GM23338 (cell line): ENCODE measurements around the gene NPAS3.

ENCODE experiments used
- CREB1 ChIP-seq: fragments of 250-450 bp; sonication (Bioruptor Pico); IDR thresholded peaks from 2 replicates; pipeline ENCODE4 v1.5.0; 2020; ENCODE audit warnings: low read depth, mild to moderate bottlenecking, moderate library complexity
- ETS1 ChIP-seq: IDR thresholded peaks from 2 replicates; pipeline ENCODE4 v1.6.1; 2016; ENCODE audit warnings: antibody characterized with exemption
- EZH2 ChIP-seq: fragments of 200-600 bp; sonication (generic); IDR thresholded peaks from one replicate; pipeline ENCODE4 v1.8.0; 2017; ENCODE audit warnings: antibody characterized with exemption, mild to moderate bottlenecking, low read depth; ENCODE audit not compliant: unreplicated experiment
- EZH2phosphoT487 ChIP-seq: fragments of 200-600 bp; sonication (generic); IDR thresholded peaks from one replicate; pipeline ENCODE4 v1.8.1; 2018; ENCODE audit warnings: antibody characterized with exemption; ENCODE audit not compliant: unreplicated experiment
- JUNB ChIP-seq: IDR thresholded peaks from one replicate; pipeline ENCODE4 v1.6.1; 2016; ENCODE audit warnings: antibody characterized with exemption; ENCODE audit not compliant: unreplicated experiment
- NANOG ChIP-seq: IDR thresholded peaks from 2 replicates; pipeline ENCODE4 v1.6.1; 2016; ENCODE audit warnings: antibody characterized with exemption, borderline replicate concordance
- POLR2AphosphoS5 ChIP-seq: IDR thresholded peaks from 2 replicates; pipeline ENCODE4 v1.6.1; 2016; ENCODE audit warnings: antibody characterized with exemption, low read depth
- REST ChIP-seq: IDR thresholded peaks from one replicate; pipeline ENCODE4 v1.6.1; 2018; ENCODE audit warnings: antibody characterized with exemption; ENCODE audit not compliant: unreplicated experiment
- ZNF114 ChIP-seq: fragments of 250-450 bp; sonication (Bioruptor Pico); IDR thresholded peaks from 2 replicates; pipeline ENCODE4 v1.5.0; 2020; ENCODE audit warnings: mild to moderate bottlenecking, moderate library complexity
- ZNF331 ChIP-seq: fragments of 250-450 bp; sonication (Bioruptor Pico); IDR thresholded peaks from 2 replicates; pipeline ENCODE4 v1.5.0; 2020; ENCODE audit warnings: low read depth, mild to moderate bottlenecking, moderate library complexity
- TF ChIP-seq, protein P1 (sequence below), 2 experiments: fragments of 200-600 bp in 1 of 2; sonication (generic) in 1 of 2; conservative IDR thresholded peaks; 2 replicates each; pipeline versions ENCODE4 v1.5.1 to v1.6.1; 2016 to 2017; ENCODE audit warnings: antibody characterized with exemption in 2 of 2, low read depth in 2 of 2, mild to moderate bottlenecking in 2 of 2, moderate library complexity in 1 of 2

GRCh38 chr14:33362934-33363333 lies 424.3 kb downstream of the NPAS3 start:
- no peak for TF ChIP-seq EZH2
- TF ChIP-seq, protein P1, sequence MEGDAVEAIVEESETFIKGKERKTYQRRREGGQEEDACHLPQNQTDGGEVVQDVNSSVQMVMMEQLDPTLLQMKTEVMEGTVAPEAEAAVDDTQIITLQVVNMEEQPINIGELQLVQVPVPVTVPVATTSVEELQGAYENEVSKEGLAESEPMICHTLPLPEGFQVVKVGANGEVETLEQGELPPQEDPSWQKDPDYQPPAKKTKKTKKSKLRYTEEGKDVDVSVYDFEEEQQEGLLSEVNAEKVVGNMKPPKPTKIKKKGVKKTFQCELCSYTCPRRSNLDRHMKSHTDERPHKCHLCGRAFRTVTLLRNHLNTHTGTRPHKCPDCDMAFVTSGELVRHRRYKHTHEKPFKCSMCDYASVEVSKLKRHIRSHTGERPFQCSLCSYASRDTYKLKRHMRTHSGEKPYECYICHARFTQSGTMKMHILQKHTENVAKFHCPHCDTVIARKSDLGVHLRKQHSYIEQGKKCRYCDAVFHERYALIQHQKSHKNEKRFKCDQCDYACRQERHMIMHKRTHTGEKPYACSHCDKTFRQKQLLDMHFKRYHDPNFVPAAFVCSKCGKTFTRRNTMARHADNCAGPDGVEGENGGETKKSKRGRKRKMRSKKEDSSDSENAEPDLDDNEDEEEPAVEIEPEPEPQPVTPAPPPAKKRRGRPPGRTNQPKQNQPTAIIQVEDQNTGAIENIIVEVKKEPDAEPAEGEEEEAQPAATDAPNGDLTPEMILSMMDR (conservative IDR thresholded peaks at IDR 0.05; ENCODE audit: low read depth in 2 of 2), result no peak
- no peak for TF ChIP-seq EZH2phosphoT487
- no peak for TF ChIP-seq JUNB
- no peak for TF ChIP-seq CREB1 (CRISPR knock-in tag)
- no peak for TF ChIP-seq POLR2AphosphoS5
- no peak for TF ChIP-seq ZNF331
- TF ChIP-seq REST, result no peak
- no peak for TF ChIP-seq ZNF114 (CRISPR knock-in tag)
- TF ChIP-seq NANOG, result no peak
- no peak for TF ChIP-seq ETS1
